ENCODE results near the gene ZYG11B. TPM values are rescaled to one million over a fixed set of nuclear protein-coding genes. Genes with fewer than 3 reads are reported as not detected.
"Not testable (repeated sequence)": the region's sequence is repeated elsewhere in the genome, so short reads cannot be mapped to it uniquely, and the experiment has no call there.

ZYG11B gene
- total RNA-seq = 31.1 TPM

DNA sequence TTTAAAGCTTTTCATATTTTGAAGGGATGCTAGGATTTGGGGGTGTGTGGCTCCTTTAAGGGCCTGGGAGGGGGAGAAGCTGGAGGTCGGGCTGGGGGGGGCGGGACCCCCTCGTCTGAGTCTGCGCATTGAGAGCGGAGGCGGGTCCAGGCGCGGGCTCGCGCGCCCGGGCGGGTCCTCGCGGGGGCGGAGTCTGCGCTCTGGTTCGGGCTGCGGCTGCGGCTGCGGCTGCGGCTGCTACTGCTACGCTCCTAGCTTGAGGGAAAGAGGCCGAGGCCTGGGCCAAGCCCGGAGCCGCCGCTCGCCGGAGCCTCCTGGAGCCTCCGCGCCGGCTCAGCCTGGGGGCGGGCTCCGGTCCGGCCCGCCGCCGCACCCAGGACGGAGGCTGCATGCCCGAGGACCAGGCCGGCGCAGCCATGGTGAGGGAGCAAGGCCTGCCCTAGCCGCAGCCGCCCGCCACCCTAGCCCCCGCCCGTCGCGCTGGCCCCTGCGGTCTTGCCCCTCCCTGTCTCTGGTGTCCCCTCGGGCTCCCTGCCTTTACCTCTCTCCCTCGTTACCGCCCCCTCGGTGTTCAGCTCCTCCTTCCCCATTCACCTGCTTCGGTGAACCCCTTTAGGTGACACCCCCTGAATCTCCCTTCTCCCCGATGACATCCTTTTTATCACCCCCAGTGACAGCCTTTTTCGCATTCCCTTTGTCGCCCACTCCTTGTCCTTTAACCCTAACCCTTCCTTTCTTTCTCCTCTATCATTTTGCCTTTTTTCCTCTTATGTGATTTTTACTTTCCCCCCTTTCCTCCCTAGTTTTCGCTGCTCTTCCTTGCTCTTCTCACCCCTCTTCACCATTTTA, at the start of gene ZYG11B:
TSS of gene ZYG11B (plus strand) at position 189 of the 849 bp plus-strand sequence. CDS start at position 390, 201 bp downstream.
- no peaks in the 10 kb centered on the region for H3K27me3 ChIP-seq (ENCODE audit: insufficient read depth, low read length)
- H3K4me3 ChIP-seq (ENCODE audit: low read length) = peak within 1 kb of the TSS; percentile 71
- H3K4me1 ChIP-seq (ENCODE audit: insufficient read depth, low read length) = peaks cover 28% of the 10 kb centered on the region
- H3K9me3 ChIP-seq (ENCODE audit: low read depth, low read length) = no peaks in the 10 kb centered on the region

DNA sequence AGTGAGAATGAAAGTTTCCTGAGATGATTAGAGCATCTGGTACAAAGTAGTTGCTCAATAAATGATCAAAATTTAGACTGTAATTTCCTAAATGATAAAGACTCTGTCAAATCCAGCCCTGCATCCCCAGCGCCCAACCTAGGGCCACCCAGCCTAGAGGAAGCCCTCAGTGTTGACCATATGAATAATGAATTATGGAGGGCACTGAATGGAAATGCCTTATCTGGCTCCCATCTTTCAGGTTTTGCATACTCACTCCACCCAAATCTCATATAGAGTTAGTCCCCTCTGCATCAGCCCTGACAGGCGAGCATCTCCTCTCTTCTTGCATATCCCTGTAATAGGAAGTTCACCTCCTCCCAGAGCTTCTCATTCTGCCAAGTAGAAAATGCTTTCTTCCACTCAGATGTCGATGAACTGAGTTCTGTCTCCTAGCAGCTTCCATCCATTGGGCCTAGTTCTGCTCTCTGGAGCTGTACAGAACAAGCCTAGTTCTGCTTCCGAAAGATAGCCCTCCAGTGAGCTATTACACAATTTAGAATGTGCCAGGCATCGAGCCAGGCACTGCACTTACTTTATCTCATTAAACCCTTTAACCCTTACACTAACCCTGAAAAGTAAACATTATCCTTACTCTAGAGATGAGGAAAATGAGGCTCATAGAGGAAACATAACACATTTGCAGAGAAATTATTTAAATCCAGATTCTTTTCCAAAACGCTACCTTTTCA, 49.0 kb upstream of the ZYG11B start:
- Histone ChIP-seq H3K4me1 (ENCODE audit: insufficient read depth, low read length) (peaks cover 5% of the 10 kb centered on the region), H3K9me3 (ENCODE audit: low read depth, low read length) (no peaks in the 10 kb centered on the region), H3K27me3 (ENCODE audit: insufficient read depth, low read length) (no peaks in the 10 kb centered on the region), H3K4me3 (ENCODE audit: low read length) (no peak overlapping the region)

DNA sequence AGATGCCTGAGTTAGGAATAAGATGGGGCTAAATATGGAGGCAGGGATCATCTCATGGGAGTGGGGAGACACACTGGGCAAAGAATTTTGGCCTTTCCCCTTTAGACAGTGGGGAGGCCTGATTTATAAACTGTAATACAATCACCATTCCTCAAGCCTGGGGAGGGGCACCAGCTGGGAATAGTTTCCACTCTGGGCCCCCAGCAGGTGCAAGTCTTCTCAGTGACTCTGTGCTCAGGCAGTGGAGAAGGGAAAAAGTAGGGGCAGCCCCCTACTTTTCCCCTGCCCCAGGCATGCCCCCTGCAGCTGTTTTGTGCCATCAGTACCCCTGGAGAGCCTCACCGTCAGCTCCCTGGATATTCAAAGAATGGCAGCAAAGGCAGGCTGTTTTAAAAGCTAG, 47.2 kb upstream of the ZYG11B start:
- no peak overlapping the region for H3K4me3 ChIP-seq (ENCODE audit: low read length)
- H3K9me3 ChIP-seq (ENCODE audit: low read depth, low read length) = no peaks in the 10 kb centered on the region
- H3K4me1 ChIP-seq (ENCODE audit: insufficient read depth, low read length) = peaks cover 5% of the 10 kb centered on the region
- H3K27me3 ChIP-seq (ENCODE audit: insufficient read depth, low read length) = no peaks in the 10 kb centered on the region

DNA sequence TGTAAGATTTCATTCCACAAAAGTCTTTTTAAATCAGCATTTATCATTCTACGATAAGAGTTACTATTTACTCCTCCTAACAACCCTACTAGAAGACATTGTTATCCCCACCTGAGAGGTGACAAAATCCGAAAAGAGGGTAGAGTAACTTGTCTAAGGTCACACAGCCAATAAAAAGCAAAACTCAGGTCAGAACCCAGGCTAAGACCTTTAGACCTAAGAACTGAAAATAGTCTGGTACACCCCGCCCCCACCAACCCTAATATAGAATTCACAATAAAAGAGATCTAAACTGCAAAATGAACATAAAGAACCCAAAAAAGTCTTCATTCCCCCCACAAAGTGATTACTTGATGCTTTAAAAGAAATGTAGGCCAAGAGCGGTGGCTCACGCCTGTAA, 46.8 kb upstream of the ZYG11B start:
- Histone ChIP-seq H3K4me3 (ENCODE audit: low read length) (no peak overlapping the region), H3K27me3 (ENCODE audit: insufficient read depth, low read length) (no peaks in the 10 kb centered on the region), H3K9me3 (ENCODE audit: low read depth, low read length) (no peaks in the 10 kb centered on the region), H3K4me1 (ENCODE audit: insufficient read depth, low read length) (peaks cover 3% of the 10 kb centered on the region)

DNA sequence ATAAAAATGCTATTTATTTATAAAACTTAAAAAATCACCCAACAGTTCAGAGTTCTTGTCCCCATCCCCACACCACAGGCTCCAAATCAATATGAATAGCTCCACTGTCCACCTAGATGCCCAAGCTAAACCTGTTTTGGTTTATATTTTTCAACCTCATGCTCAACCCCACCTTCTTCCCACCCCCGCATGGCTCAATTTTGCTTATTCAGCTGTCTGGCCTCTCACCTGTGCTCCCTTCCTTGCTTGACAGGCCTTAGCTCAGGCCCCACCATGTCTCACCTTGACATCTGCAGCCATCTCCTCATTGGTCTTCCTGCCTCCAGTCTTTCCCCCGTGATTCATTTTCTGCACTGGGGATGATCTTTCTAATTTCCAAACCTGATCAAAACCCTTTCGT, 45.9 kb upstream of the ZYG11B start:
- no peaks in the 10 kb centered on the region for H3K9me3 ChIP-seq (ENCODE audit: low read depth, low read length)
- no peaks in the 10 kb centered on the region for H3K4me1 ChIP-seq (ENCODE audit: insufficient read depth, low read length)
- no peaks in the 10 kb centered on the region for H3K27me3 ChIP-seq (ENCODE audit: insufficient read depth, low read length)
- no peak overlapping the region for H3K4me3 ChIP-seq (ENCODE audit: low read length)

DNA sequence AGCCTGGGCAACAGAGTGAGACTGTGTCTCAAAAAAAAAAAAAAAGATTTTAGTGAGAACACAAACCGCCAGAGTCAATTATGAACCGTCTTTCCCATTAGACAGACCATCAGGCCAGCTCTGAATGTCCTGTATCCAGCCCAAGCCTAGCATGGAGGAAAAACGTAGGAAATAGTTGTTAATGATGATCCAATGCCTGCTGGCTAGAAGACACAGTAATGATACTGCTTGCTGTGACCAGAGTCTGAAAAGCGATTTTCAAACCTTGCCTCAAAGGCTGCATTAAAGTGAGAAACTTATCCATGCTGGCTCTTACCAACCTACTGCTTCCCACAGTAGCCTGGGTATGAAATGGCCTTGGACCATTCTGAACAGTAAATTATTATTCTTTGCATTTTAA, 45.1 kb upstream of the ZYG11B start:
- no peak overlapping the region for H3K4me3 ChIP-seq (ENCODE audit: low read length)
- no peaks in the 10 kb centered on the region for H3K27me3 ChIP-seq (ENCODE audit: insufficient read depth, low read length)
- peaks cover 6% of the 10 kb centered on the region for H3K4me1 ChIP-seq (ENCODE audit: insufficient read depth, low read length)
- no peaks in the 10 kb centered on the region for H3K9me3 ChIP-seq (ENCODE audit: low read depth, low read length)

DNA sequence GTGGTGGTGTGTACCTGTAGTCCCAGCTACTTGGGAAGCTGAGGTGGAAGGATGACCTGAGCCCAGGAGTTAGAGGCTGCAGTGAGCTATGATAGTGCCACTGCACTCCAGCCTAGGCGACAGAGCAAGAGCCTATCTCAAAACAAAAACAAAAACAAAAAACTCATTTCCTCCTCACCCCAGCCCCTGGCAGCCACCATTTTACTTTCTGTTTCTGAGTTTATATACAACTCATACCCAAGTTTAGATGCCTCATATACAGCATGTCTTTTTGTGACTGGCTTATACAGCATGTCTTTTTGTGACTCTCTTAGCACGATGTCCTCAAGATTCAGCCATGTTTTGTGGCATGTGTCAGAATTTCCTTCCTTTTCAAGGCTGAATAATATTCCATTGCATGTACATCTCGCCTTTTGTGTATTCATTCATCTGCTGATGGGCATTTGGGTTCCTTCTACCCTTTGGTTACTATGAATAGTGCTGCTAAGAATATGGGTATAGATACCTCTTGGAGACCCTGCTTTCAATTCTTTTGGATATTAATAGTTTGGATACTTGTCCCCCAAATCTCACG, 42.8 kb upstream of the ZYG11B start:
- H3K4me3 ChIP-seq (ENCODE audit: low read length) = no peak overlapping the region
- no peaks in the 10 kb centered on the region for H3K9me3 ChIP-seq (ENCODE audit: low read depth, low read length)
- peaks cover 7% of the 10 kb centered on the region for H3K4me1 ChIP-seq (ENCODE audit: insufficient read depth, low read length)
- no peaks in the 10 kb centered on the region for H3K27me3 ChIP-seq (ENCODE audit: insufficient read depth, low read length)

DNA sequence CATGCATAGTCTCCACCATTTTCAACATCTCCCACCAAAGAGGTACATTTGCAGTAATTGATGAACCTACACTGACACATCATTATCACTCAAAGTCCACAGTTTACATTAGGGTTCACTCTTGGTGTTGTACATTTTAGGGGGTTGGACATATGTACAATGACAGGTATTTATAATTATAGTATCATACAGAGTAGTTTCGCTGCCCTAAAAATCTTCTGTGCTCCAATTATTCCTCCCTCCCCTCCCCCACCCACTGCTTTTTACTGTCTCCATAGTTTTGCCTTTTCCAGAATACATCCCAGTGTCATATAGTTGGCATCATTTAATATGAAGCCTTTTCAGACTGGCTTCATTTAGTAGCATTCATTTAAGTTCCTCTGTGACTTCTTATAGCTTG, 41.7 kb upstream of the ZYG11B start:
- no peak overlapping the region for H3K4me3 ChIP-seq (ENCODE audit: low read length)
- peaks cover 7% of the 10 kb centered on the region for H3K4me1 ChIP-seq (ENCODE audit: insufficient read depth, low read length)
- no peaks in the 10 kb centered on the region for H3K9me3 ChIP-seq (ENCODE audit: low read depth, low read length)
- no peaks in the 10 kb centered on the region for H3K27me3 ChIP-seq (ENCODE audit: insufficient read depth, low read length)

DNA sequence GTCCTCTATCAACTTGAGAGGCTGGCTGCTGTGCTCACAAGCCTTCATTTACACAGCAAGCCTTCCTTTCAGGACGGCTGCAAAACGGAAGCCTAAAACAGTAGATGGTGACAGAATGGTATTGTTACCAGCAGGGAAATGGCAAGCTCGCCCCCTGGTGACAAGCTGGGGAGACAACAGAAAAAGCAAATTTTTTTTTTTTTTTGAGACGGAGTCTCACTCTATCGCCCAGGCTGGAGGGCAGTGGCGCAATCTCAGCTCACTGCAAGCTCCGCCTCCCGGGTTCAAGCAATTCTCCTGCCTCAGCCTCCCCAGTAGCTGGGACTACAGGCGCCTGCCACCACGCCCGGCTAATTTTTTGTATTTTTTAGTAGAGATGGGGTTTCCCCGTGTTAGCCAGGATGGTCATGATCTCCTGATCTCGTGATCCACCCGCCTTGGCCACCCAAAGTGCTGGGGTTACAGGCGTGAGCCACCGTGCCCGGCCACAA, 39.9 kb upstream of the ZYG11B start:
- not testable (repeated sequence) for H3K4me3 ChIP-seq (ENCODE audit: low read length)

DNA sequence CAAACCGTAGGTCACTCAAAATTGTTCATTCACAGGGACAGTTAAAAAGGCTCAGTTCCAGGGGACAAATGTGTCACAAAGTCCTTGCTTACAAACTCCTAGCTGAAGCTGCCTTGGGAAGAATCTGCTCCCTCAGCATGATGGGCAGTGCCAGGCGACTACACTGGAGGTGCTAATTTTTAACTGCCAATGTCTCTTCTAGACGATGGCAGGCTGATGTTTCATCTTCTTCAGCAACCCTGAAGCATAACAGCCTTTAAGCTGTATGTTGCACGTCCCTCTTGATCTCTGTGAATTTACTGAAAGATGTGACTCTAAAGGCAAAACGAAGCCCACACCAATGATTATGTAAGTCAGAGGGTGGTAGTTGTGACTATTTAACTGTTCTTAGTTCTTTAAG, 39.4 kb upstream of the ZYG11B start:
- H3K4me1 ChIP-seq (ENCODE audit: insufficient read depth, low read length) = peaks cover 7% of the 10 kb centered on the region
- H3K27me3 ChIP-seq (ENCODE audit: insufficient read depth, low read length) = no peaks in the 10 kb centered on the region
- no peak overlapping the region for H3K4me3 ChIP-seq (ENCODE audit: low read length)
- no peaks in the 10 kb centered on the region for H3K9me3 ChIP-seq (ENCODE audit: low read depth, low read length)

More for the DNA sequence above, 39.9 kb upstream of the ZYG11B start:
- H3K9me3 ChIP-seq (ENCODE audit: low read depth, low read length); H3K27me3 ChIP-seq (ENCODE audit: insufficient read depth, low read length); H3K4me1 ChIP-seq (ENCODE audit: insufficient read depth, low read length): not testable (repeated sequence)

DNA sequence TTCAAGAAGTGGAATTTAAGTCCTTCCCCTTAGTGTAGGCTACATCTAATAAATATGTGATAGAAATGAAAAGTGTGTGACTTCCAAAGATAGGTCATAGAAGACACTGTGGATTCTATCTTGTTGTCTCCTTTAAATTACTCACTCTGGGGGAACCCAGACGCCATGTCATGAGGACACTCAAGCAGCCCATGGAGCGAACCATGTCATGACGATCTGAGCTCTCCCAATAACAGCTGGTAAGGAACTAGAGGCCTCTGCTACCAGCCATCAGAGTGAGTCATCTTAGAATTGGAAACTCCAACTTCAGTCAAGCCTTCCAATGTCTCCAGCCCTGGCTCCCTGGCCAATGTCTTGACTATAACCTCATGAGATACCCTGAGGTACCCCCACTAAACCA, 34.4 kb upstream of the ZYG11B start:
- no peaks in the 10 kb centered on the region for H3K9me3 ChIP-seq (ENCODE audit: low read depth, low read length)
- no peaks in the 10 kb centered on the region for H3K27me3 ChIP-seq (ENCODE audit: insufficient read depth, low read length)
- no peak overlapping the region for H3K4me3 ChIP-seq (ENCODE audit: low read length)
- H3K4me1 ChIP-seq (ENCODE audit: insufficient read depth, low read length) = no peaks in the 10 kb centered on the region

DNA sequence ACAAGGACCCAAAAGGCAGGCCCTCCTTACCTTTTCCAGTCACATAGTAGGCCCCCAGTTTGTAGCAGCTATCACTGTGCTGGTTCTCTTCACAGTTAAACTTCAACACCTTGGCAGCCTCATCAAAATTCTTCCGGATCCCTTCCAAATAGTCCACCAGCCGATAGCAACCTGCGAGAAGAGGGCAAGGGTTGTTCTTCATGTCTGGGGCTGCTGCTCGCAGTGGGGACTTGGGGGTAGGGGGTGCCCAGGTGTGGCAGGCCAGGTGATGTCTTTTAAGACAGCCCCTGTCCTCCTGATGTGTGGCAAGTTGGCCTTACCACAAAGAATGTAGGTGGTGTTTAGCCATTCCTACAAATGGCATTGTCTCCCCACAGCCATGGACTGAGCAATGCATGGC, 33.6 kb upstream of the ZYG11B start:
- Histone ChIP-seq H3K4me3 (ENCODE audit: low read length) (no peak overlapping the region), H3K27me3 (ENCODE audit: insufficient read depth, low read length) (no peaks in the 10 kb centered on the region), H3K9me3 (ENCODE audit: low read depth, low read length) (no peaks in the 10 kb centered on the region), H3K4me1 (ENCODE audit: insufficient read depth, low read length) (peaks cover 7% of the 10 kb centered on the region)

DNA sequence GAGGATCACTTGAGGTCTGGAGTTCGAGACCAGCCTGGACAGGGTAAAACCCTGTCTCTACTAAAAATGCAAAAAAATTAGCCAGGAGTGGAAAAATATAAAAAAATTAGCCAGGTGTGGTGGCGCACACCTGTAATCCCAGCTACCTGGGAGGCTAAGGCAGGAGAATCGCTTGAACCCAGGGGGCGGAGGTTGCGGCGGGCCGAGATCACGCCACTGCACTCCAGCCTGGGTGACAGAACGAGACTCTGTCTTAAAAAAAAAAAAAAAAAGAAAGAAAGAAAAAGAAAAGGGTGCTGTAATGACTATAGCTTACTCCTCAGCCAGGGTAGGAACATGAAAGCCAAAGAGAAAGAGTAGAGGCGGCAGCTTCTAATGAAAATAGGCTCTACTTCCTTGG, 32.9 kb upstream of the ZYG11B start:
- H3K4me1 ChIP-seq (ENCODE audit: insufficient read depth, low read length); H3K27me3 ChIP-seq (ENCODE audit: insufficient read depth, low read length); H3K9me3 ChIP-seq (ENCODE audit: low read depth, low read length); H3K4me3 ChIP-seq (ENCODE audit: low read length): not testable (repeated sequence)

DNA sequence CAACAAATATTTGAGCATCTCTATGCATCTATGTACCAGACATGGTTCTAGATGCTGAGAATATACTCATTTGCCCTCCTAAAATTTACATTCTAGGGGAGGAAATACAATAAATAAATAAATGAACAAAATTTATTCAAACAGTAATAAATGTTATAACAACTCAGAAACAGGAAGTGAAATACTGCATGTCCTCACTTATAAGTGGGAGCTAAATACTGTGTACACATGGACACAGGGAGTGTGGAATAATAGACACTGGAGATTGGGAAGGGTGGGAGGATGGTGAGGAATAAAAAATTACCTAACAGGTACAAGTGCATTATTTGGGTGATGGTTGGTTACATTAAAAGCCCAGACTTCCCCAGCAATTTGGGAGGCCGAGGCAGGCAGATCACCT, 32.4 kb upstream of the ZYG11B start:
- Histone ChIP-seq H3K27me3 (ENCODE audit: insufficient read depth, low read length) (no peaks in the 10 kb centered on the region), H3K9me3 (ENCODE audit: low read depth, low read length) (no peaks in the 10 kb centered on the region), H3K4me3 (ENCODE audit: low read length) (no peak overlapping the region), H3K4me1 (ENCODE audit: insufficient read depth, low read length) (peaks cover 7% of the 10 kb centered on the region)

DNA sequence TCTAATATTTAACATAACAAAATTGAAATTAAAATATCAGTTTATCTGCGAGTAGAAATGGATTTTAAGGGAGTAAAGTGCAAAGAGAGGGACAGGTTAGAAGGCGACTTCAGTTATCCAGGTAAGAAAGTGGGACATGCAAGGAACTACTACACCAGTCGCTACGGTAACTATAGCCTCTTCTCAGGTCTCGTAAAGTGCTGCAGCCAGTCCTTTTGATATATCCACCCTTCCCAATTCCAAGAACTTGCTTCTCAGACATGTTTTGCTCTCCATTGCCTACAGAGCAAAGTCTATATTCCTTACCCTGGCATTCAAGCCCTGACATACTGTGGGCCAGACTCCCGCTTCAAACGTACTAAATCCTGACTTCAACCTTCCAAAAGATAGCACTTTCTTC, 30.6 kb upstream of the ZYG11B start:
- H3K27me3 ChIP-seq (ENCODE audit: insufficient read depth, low read length) = no peaks in the 10 kb centered on the region
- no peak overlapping the region for H3K4me3 ChIP-seq (ENCODE audit: low read length)
- H3K9me3 ChIP-seq (ENCODE audit: low read depth, low read length) = no peaks in the 10 kb centered on the region
- peaks cover 7% of the 10 kb centered on the region for H3K4me1 ChIP-seq (ENCODE audit: insufficient read depth, low read length)
